HEK293 (cell line): Measurements from ENCODE around the gene CDK5.

Source experiments
- CTCF ChIA-PET: fragments of 350-600 bp; formaldehyde crosslinking; extraction: SDS; loops from one replicate; lab custom pipeline; 2021; ENCODE audit warnings: antibody characterized with exemption; lab: Yijun Ruan, JAX
- POLR2A ChIA-PET: fragments of 300-600 bp; formaldehyde crosslinking; extraction: SDS; loops from one replicate; lab custom pipeline; 2020; ENCODE audit warnings: antibody characterized with exemption, inconsistent platforms; lab: Yijun Ruan, JAX
- H3K27ac ChIP-seq: fragments of 200-500 bp; sonication (Bioruptor generic); 2 replicates; pipeline ENCODE4 v1.5.1; 2014; ENCODE audit warnings: low read depth, low read length, control low read depth, inconsistent platforms; ENCODE audit errors: extremely low read depth
- H3K36me3 ChIP-seq, 2 experiments: fragments of 200-500 bp in 1 of 2; sonication (Bioruptor generic) in 1 of 2; 1 replicate in 1 of 2; 2 replicates in 1 of 2; pipeline ENCODE4 v1.5.1; 2014 to 2017; ENCODE audit warnings: inconsistent platforms in 2 of 2, low read length in 2 of 2; ENCODE audit not compliant: control insufficient read depth in 2 of 2, insufficient read depth in 1 of 2
- H3K4me1 ChIP-seq: fragments of 200-500 bp; sonication (Bioruptor generic); 2 replicates; pipeline ENCODE4 v1.5.1; 2014; ENCODE audit warnings: mild to moderate bottlenecking, low read length, inconsistent platforms; ENCODE audit not compliant: control insufficient read depth, insufficient read depth
- H3K4me3 ChIP-seq: 2 replicates; pipeline ENCODE4 v1.5.1; 2011; ENCODE audit warnings: low read depth, mild to moderate bottlenecking, control low read depth, low read length, moderate library complexity
- H3K9me3 ChIP-seq: fragments of 200-500 bp; sonication (Bioruptor generic); 2 replicates; pipeline ENCODE4 v1.5.1; 2014; ENCODE audit warnings: low read depth, low read length, inconsistent platforms; ENCODE audit not compliant: control insufficient read depth, insufficient read depth
- ELK4 ChIP-seq: IDR thresholded peaks from 2 replicates; pipeline ENCODE4 v1.6.1; 2011; ENCODE audit warnings: mild to moderate bottlenecking, low read depth, low read length, borderline replicate concordance
- GLI4 ChIP-seq: fragments of 450-650 bp; formaldehyde crosslinking; IDR thresholded peaks from 2 replicates; pipeline ENCODE4 v1.5.1; 2016; ENCODE audit warnings: missing biosample characterization, missing genetic modification characterization
- GLIS2 ChIP-seq: fragments of 450-650 bp; formaldehyde crosslinking; IDR thresholded peaks from 2 replicates; pipeline ENCODE4 v1.5.1; 2016; ENCODE audit warnings: missing biosample characterization, missing genetic modification characterization
- KLF10 ChIP-seq: fragments of 450-650 bp; IDR thresholded peaks from 2 replicates; pipeline ENCODE4 v1.5.1; 2018; ENCODE audit warnings: missing biosample characterization, mild to moderate bottlenecking, missing genetic modification characterization
- MYNN ChIP-seq: fragments of 450-650 bp; formaldehyde crosslinking; IDR thresholded peaks from 2 replicates; pipeline ENCODE4 v1.5.1; 2016; ENCODE audit warnings: missing biosample characterization, missing genetic modification characterization, borderline replicate concordance
- OSR2 ChIP-seq: fragments of 450-650 bp; formaldehyde crosslinking; IDR thresholded peaks from 2 replicates; pipeline ENCODE4 v1.5.1; 2016; ENCODE audit warnings: missing biosample characterization, missing genetic modification characterization
- SCRT1 ChIP-seq: fragments of 450-650 bp; formaldehyde crosslinking; IDR thresholded peaks from 2 replicates; pipeline ENCODE4 v1.5.1; 2016; ENCODE audit warnings: missing biosample characterization, missing genetic modification characterization, borderline replicate concordance
- ZBTB10 ChIP-seq: fragments of 450-650 bp; formaldehyde crosslinking; IDR thresholded peaks from 2 replicates; pipeline ENCODE4 v1.5.1; 2016; ENCODE audit warnings: missing biosample characterization, missing genetic modification characterization
- ZEB2 ChIP-seq: fragments of 450-650 bp; formaldehyde crosslinking; IDR thresholded peaks from 2 replicates; pipeline ENCODE4 v1.5.1; 2016; ENCODE audit warnings: missing biosample characterization, missing genetic modification characterization
- ZIC2 ChIP-seq: fragments of 450-650 bp; formaldehyde crosslinking; IDR thresholded peaks from 2 replicates; pipeline ENCODE4 v1.5.1; 2016; ENCODE audit warnings: missing biosample characterization, missing genetic modification characterization
- ZNF140 ChIP-seq: fragments of 450-650 bp; formaldehyde crosslinking; IDR thresholded peaks from 2 replicates; pipeline ENCODE4 v1.5.1; 2016; ENCODE audit warnings: missing biosample characterization, missing genetic modification characterization
- ZNF146 ChIP-seq: fragments of 450-650 bp; formaldehyde crosslinking; IDR thresholded peaks from 2 replicates; pipeline ENCODE4 v1.5.1; 2016; ENCODE audit warnings: missing biosample characterization, missing genetic modification characterization
- ZNF148 ChIP-seq: fragments of 450-650 bp; formaldehyde crosslinking; IDR thresholded peaks from 2 replicates; pipeline ENCODE4 v1.5.0; 2017; ENCODE audit warnings: missing biosample characterization, missing genetic modification characterization, borderline replicate concordance
- ZNF221 ChIP-seq: fragments of 450-650 bp; formaldehyde crosslinking; IDR thresholded peaks from 2 replicates; pipeline ENCODE4 v1.5.1; 2017; ENCODE audit warnings: missing biosample characterization, missing genetic modification characterization, borderline replicate concordance
- ZNF335 ChIP-seq: fragments of 450-650 bp; formaldehyde crosslinking; conservative IDR thresholded peaks from 2 replicates; pipeline ENCODE4 v1.5.1; 2016; ENCODE audit warnings: missing biosample characterization, missing genetic modification characterization
- ZNF596 ChIP-seq: fragments of 450-650 bp; IDR thresholded peaks from 2 replicates; pipeline ENCODE4 v1.5.0; 2018; ENCODE audit warnings: missing biosample characterization, mild to moderate bottlenecking, missing genetic modification characterization, moderate library complexity
- ZNF610 ChIP-seq: fragments of 450-650 bp; formaldehyde crosslinking; IDR thresholded peaks from 2 replicates; pipeline ENCODE4 v1.5.1; 2016; ENCODE audit warnings: missing biosample characterization, missing genetic modification characterization, borderline replicate concordance
- ZNF660 ChIP-seq: fragments of 450-650 bp; IDR thresholded peaks from 2 replicates; pipeline ENCODE4 v1.5.1; 2018; ENCODE audit warnings: missing biosample characterization, mild to moderate bottlenecking, missing genetic modification characterization
- ZNF670 ChIP-seq: fragments of 450-650 bp; formaldehyde crosslinking; IDR thresholded peaks from 2 replicates; pipeline ENCODE4 v1.5.1; 2016; ENCODE audit warnings: missing biosample characterization, missing genetic modification characterization, low read depth
- ZNF704 ChIP-seq: fragments of 450-650 bp; formaldehyde crosslinking; IDR thresholded peaks from 2 replicates; pipeline ENCODE4 v1.5.1; 2016; ENCODE audit warnings: missing biosample characterization, missing genetic modification characterization
- ZNF777 ChIP-seq: fragments of 450-650 bp; formaldehyde crosslinking; IDR thresholded peaks from 2 replicates; pipeline ENCODE4 v1.5.1; 2017; ENCODE audit warnings: missing biosample characterization, missing genetic modification characterization, borderline replicate concordance
- ZNF837 ChIP-seq: fragments of 450-650 bp; formaldehyde crosslinking; IDR thresholded peaks from 2 replicates; pipeline ENCODE4 v1.5.1; 2016; ENCODE audit warnings: missing biosample characterization, missing genetic modification characterization
- ZSCAN18 ChIP-seq: fragments of 450-650 bp; formaldehyde crosslinking; IDR thresholded peaks from 2 replicates; pipeline ENCODE4 v1.5.1; 2016; ENCODE audit warnings: missing biosample characterization, missing genetic modification characterization

CDK5 gene

GRCh38 chr7:151053096-151053495 is 4.6 kb downstream of the CDK5 start:
- ChIA-PET CTCF (no interaction called here), POLR2A (interaction anchor here (0.7 kb wide), 1 partner anchor 34 kb away, joined by 4 read pairs; no protein-coding TSS in a partner anchor)
- no peak overlapping the region for H3K27ac ChIP-seq

GRCh38 chr7:151051108-151051507 is 6.6 kb downstream of the CDK5 start:
- H3K4me1 ChIP-seq: no peaks in the 10 kb centered on the region
- H3K9me3 ChIP-seq: no peaks in the 10 kb centered on the region
- H3K36me3 ChIP-seq: peaks cover 0 to 39% of the 10 kb centered on the region in 2 experiments; a peak in 1 of 3 replicates
- CTCF ChIA-PET: no interaction called here
- no peak overlapping the region for H3K27ac ChIP-seq
- TF ChIP-seq ZBTB10 (tag by site-specific recombination): no peak
- no peak for TF ChIP-seq ZNF670 (tag by site-specific recombination)
- no peak for TF ChIP-seq ZNF660 (tag by site-specific recombination)
- no peak for TF ChIP-seq ZIC2 (tag by site-specific recombination)
- POLR2A ChIA-PET: interaction anchor here (1.1 to 1.7 kb wide), 2 partner anchors 9 to 12 kb away, joined by 3 to 5 read pairs; no protein-coding TSS in a partner anchor
- H3K4me3 ChIP-seq: no peak overlapping the region

More at GRCh38 chr7:151053096-151053495, 4.6 kb downstream of the CDK5 start:
- Histone ChIP-seq H3K36me3 (peaks cover 0 to 35% of the 10 kb centered on the region in 2 experiments; a peak in 1 of 3 replicates), H3K4me1 (no peaks in the 10 kb centered on the region), H3K4me3 (no peak overlapping the region), H3K9me3 (no peaks in the 10 kb centered on the region)
- no peak for TF ChIP-seq ZNF704
- TF ChIP-seq ZNF837 (tag by site-specific recombination): no peak
- TF ChIP-seq ELK4: no peak
- no peak for TF ChIP-seq GLI4
- TF ChIP-seq ZNF777: no peak
- TF ChIP-seq ZNF335 (tag by site-specific recombination): no peak
- TF ChIP-seq ZNF140 (tag by site-specific recombination): no peak
- TF ChIP-seq ZNF221 (tag by site-specific recombination): no peak
- TF ChIP-seq ZNF146 (tag by site-specific recombination): no peak
- TF ChIP-seq KLF10 (tag by site-specific recombination): no peak

GRCh38 chr7:151048911-151049463 is 8.7 kb downstream of the CDK5 start:
- H3K4me3 ChIP-seq: no peak overlapping the region
- POLR2A ChIA-PET: no interaction called here
- no peaks in the 10 kb centered on the region for H3K4me1 ChIP-seq
- no peak overlapping the region for H3K27ac ChIP-seq
- H3K9me3 ChIP-seq: no peaks in the 10 kb centered on the region
- H3K36me3 ChIP-seq: peaks cover 0 to 36% of the 10 kb centered on the region in 2 experiments; a peak in 1 of 3 replicates
- CTCF ChIA-PET: interaction anchor here (0.6 kb wide), 1 partner anchor 15 kb away, joined by 3 read pairs; no protein-coding TSS in a partner anchor
- no peak for TF ChIP-seq ZNF148 (tag by site-specific recombination)
- TF ChIP-seq ZSCAN18 (tag by site-specific recombination): no peak
- TF ChIP-seq ZNF596 (tag by site-specific recombination): no peak
- no peak for TF ChIP-seq ZNF610 (tag by site-specific recombination)
- no peak for TF ChIP-seq ZEB2
- no peak for TF ChIP-seq SCRT1 (tag by site-specific recombination)
- no peak for TF ChIP-seq OSR2 (tag by site-specific recombination)
- no peak for TF ChIP-seq KLF10 (tag by site-specific recombination)
- no peak for TF ChIP-seq GLIS2 (tag by site-specific recombination)
- no peak for TF ChIP-seq MYNN
